Caco-2 (cell line): ENCODE measurements around the gene SELENOS. TPM values are rescaled to one million over a fixed set of nuclear protein-coding genes. Genes with fewer than 3 reads are reported as not detected.

ENCODE experiments used
- BruUV-seq: library from RNA; stranded (reverse); fragments of 400-500 nt; replicated peaks from 2 replicates; lab custom pipeline; 2021; lab: Mats Ljungman, UMichigan
- CTCF ChIA-PET: fragments of 300-600 bp; sonication (Branson Sonifier 250); formaldehyde crosslinking; loops from one replicate; lab custom pipeline; 2022; ENCODE audit warnings: antibody characterized with exemption; lab: Charles Lee
- POLR2A ChIA-PET: fragments of 300-600 bp; sonication (Branson Sonifier 250); formaldehyde crosslinking; loops from one replicate; lab custom pipeline; 2022; ENCODE audit warnings: antibody characterized with exemption; lab: Charles Lee
- DNase-seq, 2 experiments: peaks; one replicate each; pipeline versions ENCODE4 v3.0.0 to v3.0.0-alpha.2; 2020 to 2022
- H3K27me3 ChIP-seq: replicated peaks from 2 replicates; pipeline ENCODE4 v1.6.0; 2011; ENCODE audit warnings: low read length; ENCODE audit not compliant: control insufficient read depth, insufficient read depth
- H3K36me3 ChIP-seq: 2 replicates; pipeline ENCODE4 v1.5.1; 2011; ENCODE audit warnings: low read length; ENCODE audit not compliant: control insufficient read depth, insufficient read depth
- H3K4me1 ChIP-seq: fragments of 250-450 bp; sonication (Bioruptor Pico); 2 replicates; pipeline ENCODE4 v1.5.1; 2020; ENCODE audit warnings: mild to moderate bottlenecking
- H3K4me3 ChIP-seq: 2 replicates; pipeline ENCODE4 v1.5.1; 2011; ENCODE audit warnings: low read depth, mild to moderate bottlenecking, control low read depth, low read length
- H3K9me3 ChIP-seq: fragments of 250-450 bp; sonication (Bioruptor Pico); 2 replicates; pipeline ENCODE4 v1.5.1; 2020; ENCODE audit warnings: mild to moderate bottlenecking, moderate library complexity
- H3K27ac Mint-ChIP-seq: one replicate; pipeline ENCODE4 v1.8.0; 2022; ENCODE audit warnings: mixed read lengths; ENCODE audit not compliant: unreplicated experiment
- H3K27me3 Mint-ChIP-seq: one replicate; pipeline ENCODE4 v1.8.0; 2022; ENCODE audit warnings: mixed read lengths; ENCODE audit not compliant: insufficient read depth, unreplicated experiment
- H3K36me3 Mint-ChIP-seq: one replicate; pipeline ENCODE4 v1.8.0; 2022; ENCODE audit warnings: mild to moderate bottlenecking, mixed read lengths; ENCODE audit not compliant: insufficient read depth, unreplicated experiment
- H3K4me1 Mint-ChIP-seq: one replicate; pipeline ENCODE4 v1.8.0; 2022; ENCODE audit warnings: low read depth, mixed read lengths; ENCODE audit not compliant: unreplicated experiment
- H3K4me3 Mint-ChIP-seq: one replicate; pipeline ENCODE4 v1.8.0; 2022; ENCODE audit warnings: mild to moderate bottlenecking, moderate library complexity, mixed read lengths; ENCODE audit not compliant: unreplicated experiment
- H3K9me3 Mint-ChIP-seq: one replicate; pipeline ENCODE4 v1.8.0; 2022; ENCODE audit warnings: mixed read lengths; ENCODE audit not compliant: unreplicated experiment
- CTCF ChIP-seq, 2 experiments: fragments of 200-600 bp in 1 of 2; IDR thresholded peaks; 1 replicate in 1 of 2; 2 replicates in 1 of 2; pipeline versions ENCODE4 v1.5.1 to v1.8.0; 2011 to 2022; ENCODE audit warnings: antibody characterized with exemption in 1 of 2, control low read depth in 1 of 2, inconsistent platforms in 1 of 2, low read depth in 1 of 2, low read length in 1 of 2, mild to moderate bottlenecking in 1 of 2, moderate library complexity in 1 of 2; ENCODE audit not compliant: insufficient read depth in 1 of 2, severe bottlenecking in 1 of 2, unreplicated experiment in 1 of 2
- intact Hi-C: fragments of 100-400 bp; cut with micrococcal nuclease; formaldehyde crosslinking; loops from one replicate; pipeline ENCODE4 v1.10.0; 2022; ENCODE audit not compliant: unreplicated experiment
- total RNA-seq: library from RNA; stranded (reverse); gene quantifications from 2 replicates; pipeline ENCODE4 v1.2.3, GENCODE V29; 2022

Gene SELENOS
- total RNA-seq, 1 experiment from 2014 or later, result 71.3 TPM

GRCh38 chr15:101264911-101265641, 12.2 kb downstream of the SELENOS start:
- peaks cover 2% of the 10 kb centered on the region for H3K27me3 Mint-ChIP-seq
- no peak overlapping the region for H3K4me3 Mint-ChIP-seq
- CTCF ChIA-PET, result no interaction called here
- no peaks in the 10 kb centered on the region for H3K9me3 ChIP-seq
- DNase-seq, result no peak
- H3K9me3 Mint-ChIP-seq, result no peaks in the 10 kb centered on the region
- H3K27ac Mint-ChIP-seq, result no peak overlapping the region
- H3K27me3 ChIP-seq, result no peaks in the 10 kb centered on the region
- BruUV-seq, result no TSS peak
- no peaks in the 10 kb centered on the region for H3K4me1 ChIP-seq
- H3K4me3 ChIP-seq, result no peak overlapping the region
- H3K36me3 ChIP-seq, result no peaks in the 10 kb centered on the region
- TF ChIP-seq CTCF (IDR thresholded peaks at IDR 0.05; ENCODE audit: insufficient read depth in 1 of 2, low read depth in 1 of 2, low read length in 1 of 2, severe bottlenecking in 1 of 2, unreplicated experiment in 1 of 2), result no peak
- intact Hi-C loops, result no loop called here
- no peaks in the 10 kb centered on the region for H3K4me1 Mint-ChIP-seq
- peaks cover 17% of the 10 kb centered on the region for H3K36me3 Mint-ChIP-seq
- POLR2A ChIA-PET, result no interaction called here

- H3K9me3 ChIP-seq, result no peaks in the 10 kb centered on the region
- no peak overlapping the region for H3K4me3 ChIP-seq
- intact Hi-C loops, result no loop called here
- no peak for TF ChIP-seq CTCF (IDR thresholded peaks at IDR 0.05; ENCODE audit: insufficient read depth in 1 of 2, low read depth in 1 of 2, low read length in 1 of 2, severe bottlenecking in 1 of 2, unreplicated experiment in 1 of 2)
- ChIA-PET POLR2A (interaction anchor here (0.5 to 0.6 kb wide), 2 partner anchors 12 kb away, joined by 3 to 7 read pairs; partner anchors contain the start of gene CHSY1), CTCF (no interaction called here)
- Mint-ChIP-seq H3K27me3 (peaks cover 2% of the 10 kb centered on the region), H3K9me3 (no peaks in the 10 kb centered on the region), H3K27ac (no peak overlapping the region), H3K4me3 (no peak overlapping the region), H3K4me1 (no peaks in the 10 kb centered on the region), H3K36me3 (peaks cover 13% of the 10 kb centered on the region)
- no peaks in the 10 kb centered on the region for H3K4me1 ChIP-seq
- no peaks in the 10 kb centered on the region for H3K27me3 ChIP-seq
- DNase-seq, result no peak
- H3K36me3 ChIP-seq, result no peaks in the 10 kb centered on the region
- BruUV-seq, result no TSS peak
Measured at GRCh38 chr15:101264011-101264410, 13.3 kb downstream of the SELENOS start.

GRCh38 chr15:101262551-101262950, 14.7 kb downstream of the SELENOS start:
- Histone ChIP-seq H3K4me1 (no peaks in the 10 kb centered on the region), H3K4me3 (no peak overlapping the region), H3K27me3 (no peaks in the 10 kb centered on the region), H3K9me3 (no peaks in the 10 kb centered on the region), H3K36me3 (no peaks in the 10 kb centered on the region)
- DNase-seq, result no peak
- Mint-ChIP-seq H3K4me1 (no peaks in the 10 kb centered on the region), H3K27me3 (peaks cover 2% of the 10 kb centered on the region), H3K4me3 (no peak overlapping the region), H3K36me3 (peaks cover 12% of the 10 kb centered on the region), H3K9me3 (no peaks in the 10 kb centered on the region), H3K27ac (no peak overlapping the region)
- POLR2A ChIA-PET, result no interaction called here
- CTCF ChIA-PET, result no interaction called here
- no TSS peak for BruUV-seq
- no peak for TF ChIP-seq CTCF (IDR thresholded peaks at IDR 0.05; ENCODE audit: insufficient read depth in 1 of 2, low read depth in 1 of 2, low read length in 1 of 2, severe bottlenecking in 1 of 2, unreplicated experiment in 1 of 2)
- intact Hi-C loops, result no loop called here
